Brain microvascular endothelial cell (primary cell): ENCODE data around the gene PEPD.

ENCODE experiments used
- DNase-seq: peaks from one replicate; pipeline ENCODE4 v3.0.0-alpha.2; 2020
- H3K27ac ChIP-seq: fragments of 250-450 bp; sonication (Bioruptor Pico); 2 replicates; pipeline ENCODE4 v1.5.1; 2020; ENCODE audit warnings: mild to moderate bottlenecking, moderate library complexity
- H3K27me3 ChIP-seq: fragments of 250-450 bp; sonication (Bioruptor Pico); replicated peaks from 2 replicates; pipeline ENCODE4 v1.5.1; 2020; ENCODE audit warnings: mild to moderate bottlenecking
- H3K36me3 ChIP-seq: fragments of 250-450 bp; sonication (Bioruptor Pico); replicated peaks from 2 replicates; pipeline ENCODE4 v1.5.1; 2020; ENCODE audit warnings: mild to moderate bottlenecking
- H3K4me3 ChIP-seq: 2 replicates; pipeline ENCODE4 v1.5.1; 2011; ENCODE audit warnings: low read depth, mild to moderate bottlenecking, control low read depth, low read length, moderate library complexity
- CTCF ChIP-seq: IDR thresholded peaks from 2 replicates; pipeline ENCODE4 v1.5.1; 2011; ENCODE audit warnings: low read depth, mild to moderate bottlenecking, moderate library complexity, low read length, control low read depth, inconsistent platforms; ENCODE audit errors: missing control alignments
- in situ Hi-C: cut with HindIII; loops from 2 replicates; pipeline ENCODE4 v1.10.0; 2017; ENCODE audit warnings: low sequenced_read_pairs, low pct_ligation_motif_present

PEPD gene

GRCh38 chr19:33503433-33504057 lies 18.0 kb downstream of the PEPD start:
- H3K36me3 ChIP-seq: peaks cover 4% of the 10 kb centered on the region
- no peak overlapping the region for H3K4me3 ChIP-seq
- no peak overlapping the region for H3K27ac ChIP-seq
- no peak for DNase-seq
- H3K27me3 ChIP-seq: no peaks in the 10 kb centered on the region
- in situ Hi-C loops: no loop called here
- no peak for TF ChIP-seq CTCF

GRCh38 chr19:33503030-33503429 lies 18.6 kb downstream of the PEPD start:
- Histone ChIP-seq H3K27ac (no peak overlapping the region), H3K36me3 (peaks cover 4% of the 10 kb centered on the region), H3K4me3 (no peak overlapping the region), H3K27me3 (no peaks in the 10 kb centered on the region)
- no peak for DNase-seq
- TF ChIP-seq CTCF: no peak
- in situ Hi-C loops: no loop called here

GRCh38 chr19:33502521-33502920 lies 19.1 kb downstream of the PEPD start:
- no peaks in the 10 kb centered on the region for H3K27me3 ChIP-seq
- no peak for DNase-seq
- TF ChIP-seq CTCF: no peak
- no peak overlapping the region for H3K4me3 ChIP-seq
- peaks cover 4% of the 10 kb centered on the region for H3K36me3 ChIP-seq
- in situ Hi-C loops: no loop called here
- H3K27ac ChIP-seq: no peak overlapping the region

- in situ Hi-C loops: no loop called here
- DNase-seq: no peak
- Histone ChIP-seq H3K4me3 (no peak overlapping the region), H3K27me3 (no peaks in the 10 kb centered on the region), H3K27ac (no peak overlapping the region), H3K36me3 (peaks cover 4% of the 10 kb centered on the region)
- no peak for TF ChIP-seq CTCF
These were observed 19.8 kb downstream of the PEPD start for GRCh38 chr19:33501693-33502356.

GRCh38 chr19:33500991-33501390 lies 20.6 kb downstream of the PEPD start:
- Histone ChIP-seq H3K4me3 (no peak overlapping the region), H3K27me3 (no peaks in the 10 kb centered on the region), H3K27ac (no peak overlapping the region), H3K36me3 (peaks cover 4% of the 10 kb centered on the region)
- no peak for TF ChIP-seq CTCF
- in situ Hi-C loops: no loop called here
- no peak for DNase-seq
